Activated CD8-positive, alpha-beta memory T cell treated with anti-CD3 and anti-CD28 coated beads for 4 hours (primary cell): ENCODE results near the gene CDK14.
"Not testable (repeated sequence)": the region's sequence is repeated elsewhere in the genome, so short reads cannot be mapped to it uniquely, and the experiment has no call there.

Experiments
- DNase-seq, 2 donors: peaks; one replicate each; pipeline ENCODE4 v3.0.0-alpha.2; 2020; ENCODE audit warnings: low read depth in 2 of 2

CDK14 gene

GRCh38 chr7:90752051-90752450 lies 155.9 kb downstream of the CDK14 start:
- no peak for DNase-seq

DNA sequence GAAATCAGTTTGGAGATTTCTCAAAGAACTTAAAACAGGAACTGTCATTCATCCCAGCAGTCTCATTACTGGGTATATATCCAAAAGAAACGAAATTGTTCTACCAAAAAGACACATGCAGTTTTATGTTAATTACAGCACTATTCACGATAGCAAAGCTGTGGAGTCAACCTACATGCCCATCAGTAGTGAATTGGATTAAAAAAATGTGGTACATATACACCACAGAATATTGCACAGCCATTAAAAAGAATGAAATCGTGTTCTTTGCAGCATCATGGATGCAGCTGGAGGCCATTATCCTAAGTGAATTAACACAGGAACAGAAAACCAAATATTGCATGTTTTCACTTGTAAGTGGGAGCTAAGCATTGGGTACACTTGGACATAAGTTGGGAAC lies 158.9 kb downstream of the CDK14 start:
- no peak for DNase-seq

DNA sequence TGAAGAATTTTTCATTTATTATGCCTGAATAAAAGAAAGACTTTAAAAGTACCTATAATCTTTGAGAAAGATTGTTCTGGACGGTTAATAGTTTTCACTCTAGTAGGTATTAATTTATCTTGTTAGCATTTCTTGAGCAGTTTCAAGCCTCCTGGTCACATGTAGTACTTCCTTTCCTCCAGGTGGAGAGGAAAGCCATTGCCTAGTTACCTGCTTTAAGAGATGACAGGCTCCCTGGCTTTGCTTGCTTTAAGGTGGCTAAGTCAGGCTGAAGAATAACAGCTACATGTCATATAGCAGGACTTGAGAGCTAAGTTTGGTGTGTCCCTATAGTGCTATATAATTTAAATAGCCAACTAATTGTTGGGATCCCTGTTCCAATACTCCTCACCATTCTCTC lies 160.2 kb downstream of the CDK14 start:
- DNase-seq = no peak

- not testable (repeated sequence) for DNase-seq
These were observed 161.4 kb downstream of the CDK14 start for GRCh38 chr7:90757565-90757950.

- no peak for DNase-seq
These were observed 162.9 kb downstream of the CDK14 start for GRCh38 chr7:90758933-90759562.

GRCh38 chr7:90759710-90760109 lies 163.6 kb downstream of the CDK14 start:
- DNase-seq = no peak

DNA sequence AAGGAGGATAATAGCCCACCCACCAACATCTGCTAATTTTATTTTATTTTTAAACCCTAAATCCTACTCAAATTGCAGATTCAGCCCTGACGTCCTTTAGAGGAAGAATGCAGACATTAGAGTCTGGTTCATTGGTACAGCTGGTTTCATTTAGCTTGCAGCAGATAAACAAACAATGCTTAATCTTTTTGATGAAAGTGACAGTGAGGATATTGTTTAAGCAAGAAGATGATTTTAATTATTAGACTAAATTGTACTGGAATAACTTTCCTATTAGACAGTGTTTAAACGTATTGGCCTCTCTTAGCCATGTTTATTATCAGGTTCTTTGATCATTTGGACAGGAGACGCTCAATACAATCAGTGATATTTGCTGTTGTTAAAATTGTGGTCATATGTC lies 164.8 kb downstream of the CDK14 start:
- DNase-seq = no peak

- no peak for DNase-seq
These were observed 165.5 kb downstream of the CDK14 start for GRCh38 chr7:90761584-90761983.

DNA sequence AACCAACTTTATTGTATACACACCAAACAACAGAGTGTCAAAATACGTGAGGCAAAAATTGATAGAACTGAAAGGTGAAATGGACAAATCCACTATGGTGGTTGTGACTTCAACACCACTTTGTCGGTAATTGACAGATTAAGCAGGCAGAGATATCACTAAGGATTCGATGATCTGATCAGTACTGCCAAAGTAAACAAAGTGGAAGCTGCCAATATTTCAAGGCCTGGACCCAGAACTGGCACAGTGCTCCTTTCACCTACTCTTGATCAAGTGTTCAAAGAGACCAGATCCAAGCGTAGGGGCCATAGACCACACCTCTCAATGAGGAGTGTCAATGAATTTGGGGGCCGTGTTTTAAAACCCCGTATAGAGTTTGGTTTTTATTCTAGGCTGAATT lies 167.0 kb downstream of the CDK14 start:
- DNase-seq = no peak

GRCh38 chr7:90764848-90765570 lies 168.9 kb downstream of the CDK14 start:
- DNase-seq = no peak

- no peak for DNase-seq
These were observed 170.9 kb downstream of the CDK14 start for GRCh38 chr7:90766814-90767564.

GRCh38 chr7:90768301-90768700 lies 172.2 kb downstream of the CDK14 start:
- DNase-seq = no peak

- no peak for DNase-seq
These were observed 172.9 kb downstream of the CDK14 start for GRCh38 chr7:90769036-90769435.

- DNase-seq = not testable (repeated sequence)
These were observed 173.4 kb downstream of the CDK14 start for GRCh38 chr7:90769566-90769965.

DNA sequence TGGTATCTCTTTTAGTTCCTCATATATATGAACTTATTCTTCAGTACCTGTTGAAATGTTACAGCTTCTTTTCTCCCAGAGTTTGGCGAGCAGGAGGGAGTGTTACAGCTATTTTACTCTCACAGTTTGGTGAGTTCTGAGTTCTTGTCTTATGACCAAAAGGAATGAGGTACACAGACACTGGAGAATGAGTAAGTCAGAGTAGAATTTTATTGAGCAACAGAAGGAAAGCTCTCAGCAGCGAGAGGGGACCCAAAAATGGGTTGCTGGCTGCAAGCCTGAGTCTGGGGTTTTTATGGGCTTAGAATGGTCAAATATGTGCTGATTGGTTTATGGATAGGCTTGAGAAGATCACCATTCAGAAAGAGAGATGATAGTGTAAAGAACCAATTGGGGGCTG lies 175.2 kb downstream of the CDK14 start:
- no peak for DNase-seq

DNA sequence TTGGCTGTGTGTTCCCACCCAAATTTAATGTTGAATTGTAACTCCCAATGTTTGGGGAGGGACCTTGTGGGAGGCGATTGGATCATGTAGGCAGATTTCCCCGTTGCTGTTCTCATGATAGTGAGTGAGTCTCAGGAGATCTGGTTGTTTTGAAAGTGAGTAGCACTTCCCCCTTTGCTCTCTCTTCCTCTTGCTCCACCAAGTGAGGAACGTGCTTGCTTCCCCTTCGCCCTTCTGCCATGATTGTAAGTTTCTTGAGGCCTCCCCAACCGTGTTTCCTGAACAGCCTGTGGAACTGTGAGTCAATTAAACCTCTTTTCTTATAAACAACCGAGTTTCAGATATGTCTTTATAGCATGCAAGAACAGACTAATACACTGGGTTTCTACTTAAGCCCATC lies 176.3 kb downstream of the CDK14 start:
- DNase-seq = no peak

- DNase-seq = no peak
These were observed 177.1 kb downstream of the CDK14 start for GRCh38 chr7:90773269-90773668.

DNA sequence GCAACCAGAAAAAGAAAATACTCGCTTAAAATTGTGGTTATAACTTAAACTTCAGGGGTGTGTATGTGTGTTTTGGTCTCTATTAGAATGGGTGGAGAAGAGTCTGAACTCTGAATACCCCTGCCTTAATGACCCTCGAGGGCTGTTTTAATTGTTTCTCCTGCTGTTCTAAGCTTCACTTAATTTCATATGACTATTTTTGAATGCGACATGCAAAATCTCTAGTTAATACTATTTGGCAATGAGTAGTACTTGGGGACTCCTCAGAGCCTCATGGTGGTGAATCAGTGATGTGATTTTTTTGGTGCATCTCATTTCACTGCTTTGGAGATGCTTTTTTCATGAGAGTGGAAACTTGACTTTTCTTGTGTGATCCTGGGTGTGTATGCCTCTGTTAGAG lies 178.6 kb downstream of the CDK14 start:
- DNase-seq = no peak

DNA sequence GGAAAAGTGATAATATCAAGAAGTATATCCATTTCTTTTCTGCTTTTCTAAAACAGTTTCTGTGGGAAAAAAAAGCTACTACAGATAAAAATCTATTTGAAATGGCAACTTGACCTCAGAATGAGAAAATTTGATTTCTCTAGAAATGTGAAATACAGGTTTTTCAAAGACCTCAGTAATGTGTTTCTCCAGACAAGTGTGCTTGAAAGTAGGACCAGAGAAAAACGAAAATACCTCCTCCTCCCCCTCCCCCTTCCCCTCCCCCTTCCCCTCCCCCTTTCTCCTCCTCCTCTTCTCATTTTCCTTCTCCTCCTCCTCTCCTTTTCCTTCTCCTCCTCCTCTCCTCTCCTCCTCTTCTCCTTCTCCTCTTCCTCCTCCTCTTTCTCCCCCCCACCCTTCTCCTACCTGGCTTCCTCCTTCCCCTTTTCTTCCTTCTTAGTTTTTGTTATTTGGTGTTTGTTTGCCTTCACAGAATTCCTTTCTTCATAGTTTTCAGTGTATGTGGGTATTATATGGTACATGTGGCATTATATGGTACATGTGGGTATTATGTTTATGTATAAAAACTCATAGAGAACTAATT lies 179.4 kb downstream of the CDK14 start:
- DNase-seq = no peak

GRCh38 chr7:90777041-90777440 lies 180.9 kb downstream of the CDK14 start:
- no peak for DNase-seq

- DNase-seq = no peak
These were observed 181.3 kb downstream of the CDK14 start for GRCh38 chr7:90777465-90777864.

DNA sequence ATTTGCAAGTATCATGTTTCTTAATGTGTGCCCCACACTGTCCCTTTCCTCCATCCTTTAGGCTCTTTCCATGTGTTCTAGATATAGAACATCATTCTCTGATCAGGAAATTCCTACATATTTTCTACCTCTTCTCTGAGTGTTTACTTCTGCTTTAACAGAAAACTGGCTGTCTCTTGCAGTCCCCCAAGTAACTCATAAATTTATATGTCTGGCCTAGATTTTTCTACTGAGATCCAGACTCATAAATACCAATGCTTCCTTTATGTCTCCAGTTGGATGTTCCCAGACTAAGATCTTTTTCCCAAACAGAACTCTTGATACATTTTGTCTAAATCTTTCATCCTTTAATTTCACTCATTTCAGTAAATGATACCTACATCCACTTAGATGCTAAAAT lies 181.8 kb downstream of the CDK14 start:
- no peak for DNase-seq

DNA sequence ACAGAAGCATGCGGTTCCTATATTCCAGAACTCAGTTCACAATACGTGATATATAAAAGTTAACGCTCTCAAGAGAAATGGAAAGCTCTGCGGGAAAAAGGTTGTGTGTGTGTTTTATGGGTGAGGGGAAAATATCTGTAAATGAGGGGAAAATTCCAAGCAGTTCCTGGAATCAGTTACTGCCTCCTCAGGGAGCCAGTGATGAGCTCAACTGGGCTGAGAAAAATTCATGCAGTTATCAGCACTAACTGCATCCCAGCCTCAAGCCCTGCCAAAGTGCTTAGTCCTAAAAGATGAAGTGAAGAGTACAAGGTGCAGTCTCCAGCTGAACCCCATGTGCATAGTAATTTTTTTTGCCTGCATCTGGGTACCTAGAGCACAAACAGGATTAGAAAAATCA lies 191.9 kb downstream of the CDK14 start:
- DNase-seq = no peak
